Measurements from ENCODE around the gene SSU72. TPM values are rescaled to one million over a fixed set of nuclear protein-coding genes. Genes with fewer than 3 reads are reported as not detected.
A peak's percentile ranks its signal among the peaks of the same experiment; 100 is the strongest.

The SSU72 gene
- total RNA-seq, 1 experiment from 2014 or later: 179 TPM

- Histone ChIP-seq H3K4me2 (ENCODE audit: insufficient read depth, insufficient read length, low read length) (peak within 1 kb of the TSS; percentile 70), H4K5ac (ENCODE audit: insufficient read length, low read depth, low read length) (no peak within 1 kb of the TSS), H2BK15ac (ENCODE audit: low read depth, low read length) (no peak within 1 kb of the TSS), H2AFZ (ENCODE audit: low read length) (no peak within 1 kb of the TSS), H3K27ac (ENCODE audit: insufficient read length, low read depth, low read length) (no peak within 1 kb of the TSS), H3K4ac (ENCODE audit: low read depth, low read length) (no peak within 1 kb of the TSS), H3K23ac (ENCODE audit: insufficient read length, low read depth, low read length) (no peak within 1 kb of the TSS), H3K79me1 (ENCODE audit: insufficient read depth, low read depth, low read length, poor library complexity, severe bottlenecking) (no peaks in the 10 kb centered on the region), H2AK5ac (ENCODE audit: insufficient read length, low read length) (no peak within 1 kb of the TSS), H3K14ac (ENCODE audit: insufficient read depth, low read length) (peak within 1 kb of the TSS; percentile 44; the same call in 1 of the 2 replicates), H4K8ac (replicated peaks; ENCODE audit: insufficient read length, low read depth, low read length) (no peak within 1 kb of the TSS), H2BK20ac (ENCODE audit: low read depth, low read length, poor library complexity, severe bottlenecking) (no peak within 1 kb of the TSS), H4K20me1 (ENCODE audit: control insufficient read depth, insufficient read depth, insufficient read length) (no peaks in the 10 kb centered on the region), H3K79me2 (ENCODE audit: insufficient read depth, low read length) (no peaks in the 10 kb centered on the region), H3K9me3 (ENCODE audit: control insufficient read depth, low read depth, low read length) (no peaks in the 10 kb centered on the region), H3K23me2 (ENCODE audit: insufficient read length, low read depth, low read length, poor library complexity, severe bottlenecking) (peaks cover 7% of the 10 kb centered on the region), H2BK120ac (ENCODE audit: low read depth, low read length, poor library complexity, severe bottlenecking) (no peak within 1 kb of the TSS), H3K18ac (ENCODE audit: insufficient read length, low read depth, low read length) (peak within 1 kb of the TSS; percentile 64), H4K91ac (ENCODE audit: insufficient read length, low read depth, low read length) (no peak within 1 kb of the TSS), H3K56ac (ENCODE audit: insufficient read length, low read depth, low read length) (no peak within 1 kb of the TSS), H2BK12ac (ENCODE audit: insufficient read length, low read depth, low read length) (no peak within 1 kb of the TSS), H3K27me3 (ENCODE audit: insufficient read depth, low read length) (no peaks in the 10 kb centered on the region), H3K9ac (ENCODE audit: extremely low read depth, insufficient read length, low read length) (peak within 1 kb of the TSS; percentile 39), H3T11ph (ENCODE audit: low read length) (no peak within 1 kb of the TSS), H3K4me1 (ENCODE audit: insufficient read depth, low read length) (no peaks in the 10 kb centered on the region), H2BK5ac (ENCODE audit: insufficient read length, low read length) (no peak within 1 kb of the TSS)
- no CpG with 5 or more reads among the region's 100 CpGs for WGBS (ENCODE audit: extremely low coverage, insufficient read length, low lambda C conversion rate)
- peak; percentile 86 for DNase-seq
- Mint-ChIP-seq H3K9me3 (no peaks in the 10 kb centered on the region; a peak in 1 of 5 replicates), H3K27ac (no peak within 1 kb of the TSS), H3K4me3 (peak within 1 kb of the TSS; percentile 72 to 85), H3K27me3 (ENCODE audit: low read depth) (no peaks in the 10 kb centered on the region; the same call in 1 of the 2 replicates), H3K36me3 (ENCODE audit: insufficient read depth in 1 of 3, low read depth in 3 of 3) (peaks cover 1 to 35% (median 32%) of the 10 kb centered on the region in 3 experiments; a peak in 6 of 7 replicates), H3K4me1 (peaks cover 0 to 4% of the 10 kb centered on the region in 2 experiments; a peak in 2 of 4 replicates)
- no peak for TF ChIP-seq CTCF (conservative IDR thresholded peaks at IDR 0.05)
Measured at GRCh38 chr1:1540090-1540817, 34.4 kb downstream of the SSU72 start, which contains the start of gene TMEM240. TSS of gene TMEM240 (minus strand) at chr1:1540624. CDS start at chr1:1540346, 278 bp downstream.
